HT-29 (cell line): ENCODE data around the gene LPIN1. TPM values are rescaled to one million over a fixed set of nuclear protein-coding genes. Genes with fewer than 3 reads are reported as not detected.

Source experiments
- DNase-seq: peaks from one replicate; pipeline ENCODE4 v3.0.0-alpha.2; 2015; ENCODE audit warnings: low spot score
- total RNA-seq: library from RNA; depleted of rRNA; stranded (reverse); fragments of >200 nt; shearing (Covaris generic); gene quantifications from 2 replicates; pipeline ENCODE4 v1.2.3, GENCODE V29; 2014

LPIN1 gene
- total RNA-seq, 1 experiment from 2014 or later: 6.8 TPM

- DNase-seq: peak; percentile 40
These were observed 38.5 kb downstream of the LPIN1 start for GRCh38 chr2:11784747-11785610.

DNA sequence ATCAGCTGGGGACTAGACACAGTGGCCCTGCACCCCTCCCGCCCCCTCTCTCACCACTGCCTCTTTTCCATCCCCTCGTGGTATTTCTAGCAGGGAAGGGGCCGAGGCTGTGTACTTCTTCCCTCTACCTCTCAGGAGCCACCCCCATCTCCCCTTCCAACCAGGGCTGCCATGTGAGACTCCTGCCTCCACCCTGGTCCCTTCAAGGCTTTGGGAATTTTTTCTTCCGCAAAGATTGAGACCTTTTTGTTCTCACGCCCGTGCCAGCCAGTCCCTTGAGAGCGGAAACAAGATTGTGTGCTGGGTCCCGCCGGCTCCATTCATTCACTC, 39.1 kb downstream of the LPIN1 start:
- no peak for DNase-seq

- no peak for DNase-seq
These were observed 39.8 kb downstream of the LPIN1 start for GRCh38 chr2:11786191-11786590.

DNA sequence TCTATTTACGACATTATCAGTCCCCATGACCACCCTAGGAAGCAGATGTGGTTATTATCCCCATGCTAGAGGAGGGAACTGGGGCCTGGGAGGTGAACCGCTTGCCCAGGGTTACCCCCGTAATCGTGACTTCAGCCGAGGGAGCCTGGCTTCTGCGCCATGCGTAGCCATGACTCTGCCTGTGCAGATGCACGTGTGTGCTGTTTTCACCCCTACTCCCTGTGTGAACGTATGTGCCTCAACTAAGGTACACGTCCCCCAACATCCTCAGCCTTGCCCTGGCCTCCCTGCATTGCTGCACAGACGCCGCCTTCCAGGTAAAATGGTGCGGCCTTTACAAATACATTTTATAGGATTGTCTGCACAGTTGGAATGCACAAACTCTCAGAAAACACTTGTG, 40.2 kb downstream of the LPIN1 start:
- DNase-seq: no peak

DNA sequence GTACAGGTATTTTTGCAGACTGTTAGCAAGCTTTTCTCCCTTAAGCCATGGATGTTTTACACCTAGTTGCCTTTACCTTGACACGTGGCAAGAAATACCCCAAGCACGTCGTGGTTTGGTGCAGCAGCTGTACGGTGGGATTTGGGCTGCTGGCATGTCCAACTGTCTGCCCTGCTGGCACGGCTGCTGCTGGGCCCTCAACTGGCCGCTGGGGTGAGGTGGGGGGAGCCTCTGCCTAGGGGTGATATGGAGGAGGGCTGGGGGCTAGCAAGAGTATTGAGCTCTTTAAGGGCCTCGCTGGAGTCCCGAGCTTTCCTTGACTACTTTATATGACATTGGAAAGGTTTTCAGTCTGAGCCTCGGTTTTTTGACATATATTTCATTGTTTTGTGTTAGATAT, 41.6 kb downstream of the LPIN1 start:
- no peak for DNase-seq

GRCh38 chr2:11788461-11789124, 42.2 kb downstream of the LPIN1 start:
- DNase-seq: no peak

- DNase-seq: no peak
These were observed 42.8 kb downstream of the LPIN1 start for GRCh38 chr2:11789243-11789642.

- no peak for DNase-seq
These were observed 43.8 kb downstream of the LPIN1 start for GRCh38 chr2:11790228-11790627.

DNA sequence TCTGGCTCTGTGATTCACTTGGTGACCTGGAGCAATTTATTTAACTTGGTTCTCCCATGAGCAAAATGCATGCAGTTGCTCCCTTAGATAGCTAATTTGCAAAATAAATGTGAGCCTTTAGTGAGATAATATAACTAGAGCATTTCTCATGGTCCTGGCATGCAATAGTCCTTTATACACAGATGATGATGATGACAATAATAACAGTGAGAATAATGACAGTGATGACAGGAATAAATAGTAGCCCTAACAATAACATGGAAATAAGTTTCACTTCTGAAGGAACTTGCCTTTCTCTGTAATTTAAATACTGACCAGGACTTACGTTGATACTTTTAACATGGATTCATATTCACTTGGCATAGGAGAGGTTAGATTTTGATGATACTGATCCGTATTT, 49.2 kb downstream of the LPIN1 start:
- no peak for DNase-seq

GRCh38 chr2:11796190-11797171, 50.0 kb downstream of the LPIN1 start:
- DNase-seq: no peak

- no peak for DNase-seq
These were observed 51.4 kb downstream of the LPIN1 start for GRCh38 chr2:11797846-11798245.

GRCh38 chr2:11798701-11799435, 52.4 kb downstream of the LPIN1 start:
- DNase-seq: no peak

GRCh38 chr2:11799826-11800225, 53.4 kb downstream of the LPIN1 start:
- no peak for DNase-seq

- no peak for DNase-seq
These were observed 56.4 kb downstream of the LPIN1 start for GRCh38 chr2:11802782-11803191.

DNA sequence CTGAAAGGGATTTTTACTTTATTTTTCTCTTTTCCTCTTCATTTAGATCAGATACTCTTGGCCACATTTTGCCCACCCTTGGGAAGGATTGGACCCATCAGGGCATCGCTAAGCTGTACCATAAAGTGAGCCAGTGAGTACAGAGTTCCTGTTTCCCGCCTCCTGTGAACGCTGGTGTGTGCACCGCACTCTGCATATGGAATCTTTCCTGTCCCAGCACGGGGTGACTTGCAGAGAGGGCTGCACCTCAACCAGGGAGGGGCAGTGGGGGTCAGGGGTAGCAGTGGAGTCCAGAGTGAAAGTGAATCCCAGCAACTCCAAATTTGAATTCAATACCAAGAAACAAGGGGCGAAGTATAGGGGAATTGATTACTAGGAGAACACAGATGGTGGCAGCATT, 58.6 kb downstream of the LPIN1 start:
- no peak for DNase-seq

GRCh38 chr2:11805920-11806319, 59.5 kb downstream of the LPIN1 start:
- no peak for DNase-seq

- DNase-seq: no peak
These were observed 61.0 kb downstream of the LPIN1 start for GRCh38 chr2:11807156-11808015.

- no peak for DNase-seq
These were observed 61.6 kb downstream of the LPIN1 start for GRCh38 chr2:11808016-11808400.

DNA sequence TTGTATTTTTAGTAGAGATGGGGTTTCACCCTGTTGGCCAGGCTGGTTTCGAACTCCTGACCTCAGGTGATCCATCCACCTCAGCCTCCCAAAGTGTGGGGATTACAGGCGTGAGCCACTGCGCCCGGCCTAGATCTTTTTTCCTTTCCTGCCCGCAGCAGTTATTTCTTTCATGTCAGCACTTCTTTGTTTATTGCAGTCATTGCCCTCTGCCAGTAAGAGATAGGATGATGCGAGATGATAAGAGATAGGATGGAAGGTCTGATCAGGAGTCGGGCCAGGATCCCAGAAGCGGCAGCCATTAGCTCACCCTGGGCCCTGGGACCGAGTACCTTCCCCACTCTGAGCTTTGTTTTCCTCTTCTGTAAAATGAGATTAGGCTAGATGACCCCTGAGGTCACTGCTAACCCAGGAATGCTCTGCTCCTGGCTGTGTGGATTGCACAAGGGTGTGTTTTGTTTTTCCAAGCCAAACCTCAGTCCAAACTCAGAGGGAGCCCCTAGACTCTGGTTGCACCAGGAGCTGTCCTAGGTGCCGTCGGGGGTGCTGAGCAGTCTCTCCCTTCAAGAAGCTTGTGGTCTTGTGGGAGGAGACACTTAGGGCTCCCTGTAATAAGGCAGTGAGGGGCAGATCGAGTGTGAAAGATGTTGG, 63.3 kb downstream of the LPIN1 start:
- DNase-seq: no peak
